Mesendoderm (in vitro differentiated cells): ENCODE data around the gene TBC1D7.

Experiments
- DNase-seq: peaks from one replicate; pipeline ENCODE4 v3.0.0; 2013
- H2AK5ac ChIP-seq: 2 replicates; pipeline ENCODE4 v1.6.1; 2013; ENCODE audit warnings: low read length, inconsistent platforms
- H2BK120ac ChIP-seq: 2 replicates; pipeline ENCODE4 v1.6.1; 2013; ENCODE audit warnings: low read depth, mild to moderate bottlenecking, low read length, moderate library complexity, mixed read lengths
- H2BK15ac ChIP-seq: replicated peaks from 2 replicates; pipeline ENCODE4 v1.6.1; 2013; ENCODE audit warnings: low read depth, mild to moderate bottlenecking, moderate library complexity
- H2BK5ac ChIP-seq: 2 replicates; pipeline ENCODE4 v1.6.1; 2013; ENCODE audit warnings: low read length, inconsistent platforms
- H3K18ac ChIP-seq: 2 replicates; pipeline ENCODE4 v1.6.1; 2013; ENCODE audit warnings: mild to moderate bottlenecking, low read length, mixed read lengths
- H3K23ac ChIP-seq: one replicate; pipeline ENCODE4 v1.6.1; 2013; ENCODE audit warnings: low read length
- H3K27ac ChIP-seq: 2 replicates; pipeline ENCODE4 v1.5.1; 2013; ENCODE audit warnings: low read depth, mild to moderate bottlenecking, inconsistent platforms, low read length, moderate library complexity
- H3K27me3 ChIP-seq: 2 replicates; pipeline ENCODE4 v1.6.1; 2013; ENCODE audit warnings: low read length, control low read depth, mild to moderate bottlenecking, inconsistent platforms; ENCODE audit not compliant: insufficient read depth, poor library complexity
- H3K36me3 ChIP-seq: 2 replicates; pipeline ENCODE4 v1.6.1; 2013; ENCODE audit warnings: low read length, inconsistent platforms; ENCODE audit not compliant: control insufficient read depth, insufficient read depth
- H3K4ac ChIP-seq: one replicate; pipeline ENCODE4 v1.6.1; 2013; ENCODE audit warnings: low read depth, mild to moderate bottlenecking, low read length, moderate library complexity
- H3K4me1 ChIP-seq: 2 replicates; pipeline ENCODE4 v1.6.1; 2013; ENCODE audit warnings: low read depth, low read length, inconsistent platforms; ENCODE audit not compliant: control insufficient read depth
- H3K4me2 ChIP-seq: 2 replicates; pipeline ENCODE4 v1.6.1; 2013; ENCODE audit warnings: low read length
- H3K4me3 ChIP-seq: 2 replicates; pipeline ENCODE4 v1.5.1; 2013; ENCODE audit warnings: mild to moderate bottlenecking, low read length
- H3K56ac ChIP-seq: one replicate; pipeline ENCODE4 v1.6.1; 2013; ENCODE audit warnings: low read length
- H3K79me1 ChIP-seq: 2 replicates; pipeline ENCODE4 v1.6.1; 2013; ENCODE audit warnings: low read length, inconsistent platforms
- H3K79me2 ChIP-seq: 2 replicates; pipeline ENCODE4 v1.6.1; 2013; ENCODE audit warnings: mild to moderate bottlenecking, low read length; ENCODE audit not compliant: control insufficient read depth, insufficient read depth
- H3K9ac ChIP-seq: 2 replicates; pipeline ENCODE4 v1.6.1; 2013; ENCODE audit warnings: low read length, inconsistent platforms
- H4K5ac ChIP-seq: one replicate; pipeline ENCODE4 v1.6.1; 2013; ENCODE audit warnings: low read length
- H4K8ac ChIP-seq: one replicate; pipeline ENCODE4 v1.6.1; 2013; ENCODE audit warnings: low read depth, mild to moderate bottlenecking, control low read depth, low read length, moderate library complexity
- WGBS: extraction: QIAGEN DNeasy Blood & Tissue Kit; methylation state at CpG from one replicate; pipeline ENCODE4 v1.1.7; 2013; ENCODE audit warnings: low lambda C conversion rate, missing lambda C conversion rate; ENCODE audit not compliant: insufficient coverage; ENCODE audit errors: extremely low coverage; 5-methylcytosine and 5-hydroxymethylcytosine counted together

Gene TBC1D7

GRCh38 chr6:13368731-13369115 lies 40.4 kb upstream of the TBC1D7 start:
- H3K56ac ChIP-seq, result no peak overlapping the region

GRCh38 chr6:13368079-13368730 lies 39.9 kb upstream of the TBC1D7 start:
- no peak overlapping the region for H4K8ac ChIP-seq
- no peak overlapping the region for H3K9ac ChIP-seq
- no peaks in the 10 kb centered on the region for H3K4me1 ChIP-seq
- no peaks in the 10 kb centered on the region for H3K79me1 ChIP-seq
- H2BK15ac ChIP-seq, result no peak overlapping the region
- no peak for DNase-seq
- H3K4me3 ChIP-seq, result no peak overlapping the region
- H3K23ac ChIP-seq, result no peak overlapping the region
- H3K4ac ChIP-seq, result no peak overlapping the region
- no peak overlapping the region for H3K27ac ChIP-seq
- H3K18ac ChIP-seq, result no peak overlapping the region
- no peak overlapping the region for H2AK5ac ChIP-seq
- no peaks in the 10 kb centered on the region for H3K36me3 ChIP-seq
- H3K79me2 ChIP-seq, result no peaks in the 10 kb centered on the region
- H2BK120ac ChIP-seq, result no peak overlapping the region
- H3K27me3 ChIP-seq, result no peaks in the 10 kb centered on the region
- no peak overlapping the region for H3K56ac ChIP-seq
- H3K4me2 ChIP-seq, result no peak overlapping the region
- no peak overlapping the region for H4K5ac ChIP-seq
- no peak overlapping the region for H2BK5ac ChIP-seq
- no CpG with 5 or more reads among the region's 7 CpGs for WGBS

More at GRCh38 chr6:13368731-13369115, 40.4 kb upstream of the TBC1D7 start:
- Histone ChIP-seq H3K4me3 (no peak overlapping the region), H2AK5ac (no peak overlapping the region), H3K27me3 (no peaks in the 10 kb centered on the region), H4K5ac (no peak overlapping the region), H3K9ac (no peak overlapping the region), H3K27ac (no peak overlapping the region), H4K8ac (no peak overlapping the region), H3K4me2 (no peak overlapping the region), H2BK120ac (no peak overlapping the region), H3K79me1 (no peaks in the 10 kb centered on the region), H3K36me3 (no peaks in the 10 kb centered on the region), H3K4me1 (no peaks in the 10 kb centered on the region), H3K4ac (no peak overlapping the region), H3K18ac (no peak overlapping the region), H2BK5ac (no peak overlapping the region), H2BK15ac (no peak overlapping the region), H3K23ac (no peak overlapping the region), H3K79me2 (no peaks in the 10 kb centered on the region)
- no peak for DNase-seq

DNA sequence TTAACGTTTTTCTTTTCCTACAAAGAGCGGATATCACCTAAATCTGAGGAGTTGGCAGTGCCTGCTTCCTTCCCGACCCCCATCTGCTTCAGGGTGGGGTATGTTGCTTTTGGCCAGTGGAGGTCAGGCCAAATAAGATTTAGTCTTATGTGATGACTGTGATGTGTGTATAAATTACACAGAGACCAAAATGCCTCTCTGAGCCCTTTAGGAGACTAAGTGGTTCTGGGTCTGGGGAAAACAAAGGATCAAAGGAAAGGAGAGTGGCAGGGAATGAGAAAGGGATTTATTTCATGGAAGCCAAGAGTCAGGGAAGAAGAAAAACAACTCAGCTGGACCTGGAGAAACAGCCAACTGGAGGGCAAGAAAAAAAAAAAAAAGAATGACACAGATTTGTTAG lies 39.1 kb upstream of the TBC1D7 start:
- H4K5ac ChIP-seq, result no peak overlapping the region
- no peaks in the 10 kb centered on the region for H3K79me1 ChIP-seq
- no peak overlapping the region for H2BK15ac ChIP-seq
- no peak overlapping the region for H3K27ac ChIP-seq
- H3K4me2 ChIP-seq, result no peak overlapping the region
- H3K27me3 ChIP-seq, result no peaks in the 10 kb centered on the region
- no peak overlapping the region for H2BK5ac ChIP-seq
- no peak for DNase-seq
- WGBS, result no CpG with 5 or more reads among the region's 3 CpGs
- H4K8ac ChIP-seq, result no peak overlapping the region
- H3K23ac ChIP-seq, result no peak overlapping the region
- H3K56ac ChIP-seq, result no peak overlapping the region
- H2AK5ac ChIP-seq, result no peak overlapping the region
- H3K4ac ChIP-seq, result no peak overlapping the region
- no peaks in the 10 kb centered on the region for H3K36me3 ChIP-seq
- no peaks in the 10 kb centered on the region for H3K4me1 ChIP-seq
- H2BK120ac ChIP-seq, result no peak overlapping the region
- no peaks in the 10 kb centered on the region for H3K79me2 ChIP-seq
- no peak overlapping the region for H3K9ac ChIP-seq
- H3K18ac ChIP-seq, result no peak overlapping the region
- no peak overlapping the region for H3K4me3 ChIP-seq

- no peak overlapping the region for H3K18ac ChIP-seq
- H3K56ac ChIP-seq, result no peak overlapping the region
- no peak overlapping the region for H2BK15ac ChIP-seq
- no peak overlapping the region for H2BK120ac ChIP-seq
- WGBS, result no CpG with 5 or more reads among the region's 39 CpGs
- H2AK5ac ChIP-seq, result no peak overlapping the region
- no peak overlapping the region for H4K8ac ChIP-seq
- no peaks in the 10 kb centered on the region for H3K79me1 ChIP-seq
- H3K79me2 ChIP-seq, result no peaks in the 10 kb centered on the region
- H3K27me3 ChIP-seq, result no peaks in the 10 kb centered on the region
- H3K23ac ChIP-seq, result no peak overlapping the region
- DNase-seq, result no peak
- no peak overlapping the region for H3K4me2 ChIP-seq
- peaks cover 4% of the 10 kb centered on the region for H3K4me1 ChIP-seq
- H4K5ac ChIP-seq, result no peak overlapping the region
- no peak overlapping the region for H3K4ac ChIP-seq
- no peaks in the 10 kb centered on the region for H3K36me3 ChIP-seq
- no peak overlapping the region for H2BK5ac ChIP-seq
- H3K27ac ChIP-seq, result no peak overlapping the region
- no peak overlapping the region for H3K4me3 ChIP-seq
- no peak overlapping the region for H3K9ac ChIP-seq
These were observed 37.0 kb upstream of the TBC1D7 start for GRCh38 chr6:13365320-13365719.

DNA sequence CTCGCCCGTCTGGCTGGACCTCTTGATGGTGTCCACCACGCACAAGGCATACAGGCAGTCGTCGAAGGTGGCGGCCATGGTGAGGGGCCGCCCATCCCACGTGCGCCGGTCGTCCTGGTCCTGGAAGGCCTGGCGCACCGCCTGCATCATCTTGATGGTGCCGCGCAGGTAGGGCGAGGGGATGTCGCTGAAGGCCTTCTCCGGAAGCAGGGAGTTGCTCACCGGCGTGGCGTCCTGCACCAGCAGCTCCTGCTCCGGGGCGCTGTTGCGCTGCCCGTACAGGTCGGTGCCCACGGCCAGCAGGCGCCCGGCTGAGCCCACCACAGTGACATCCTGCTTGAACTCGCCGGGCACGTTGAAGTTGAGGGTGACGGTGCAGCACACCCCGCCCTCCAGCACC lies 36.5 kb upstream of the TBC1D7 start:
- no CpG with 5 or more reads among the region's 34 CpGs for WGBS
- Histone ChIP-seq H3K4me2 (no peak overlapping the region), H3K18ac (no peak overlapping the region), H3K79me1 (no peaks in the 10 kb centered on the region), H4K8ac (no peak overlapping the region), H3K27me3 (no peaks in the 10 kb centered on the region), H3K4me3 (no peak overlapping the region), H3K23ac (no peak overlapping the region), H3K56ac (no peak overlapping the region), H3K9ac (no peak overlapping the region), H3K4me1 (peaks cover 4% of the 10 kb centered on the region), H3K79me2 (no peaks in the 10 kb centered on the region), H3K4ac (no peak overlapping the region), H2BK15ac (no peak overlapping the region), H3K36me3 (no peaks in the 10 kb centered on the region), H3K27ac (no peak overlapping the region), H2BK5ac (no peak overlapping the region), H2AK5ac (no peak overlapping the region), H2BK120ac (no peak overlapping the region), H4K5ac (no peak overlapping the region)
- DNase-seq, result no peak

GRCh38 chr6:13362412-13362811 lies 34.1 kb upstream of the TBC1D7 start:
- Histone ChIP-seq H2BK5ac (no peak overlapping the region), H3K4me2 (no peak overlapping the region), H2BK120ac (no peak overlapping the region), H3K4me1 (peaks cover 4% of the 10 kb centered on the region), H2BK15ac (no peak overlapping the region), H4K8ac (no peak overlapping the region), H3K23ac (no peak overlapping the region), H3K79me1 (no peaks in the 10 kb centered on the region), H3K9ac (no peak overlapping the region), H3K4ac (no peak overlapping the region), H3K27me3 (no peaks in the 10 kb centered on the region), H3K56ac (no peak overlapping the region), H2AK5ac (no peak overlapping the region), H4K5ac (no peak overlapping the region), H3K18ac (no peak overlapping the region), H3K79me2 (no peaks in the 10 kb centered on the region), H3K36me3 (no peaks in the 10 kb centered on the region), H3K27ac (no peak overlapping the region), H3K4me3 (no peak overlapping the region)
- DNase-seq, result no peak
- WGBS, result no CpG with 5 or more reads among the region's 5 CpGs
